NT2/D1 (cell line): ENCODE results near the gene BCKDHB.

Source experiments
- YY1 ChIP-seq: IDR thresholded peaks from 2 replicates; pipeline ENCODE4 v1.6.1; 2011; ENCODE audit not compliant: insufficient read length, insufficient read depth
- ZNF274 ChIP-seq: IDR thresholded peaks from 2 replicates; pipeline ENCODE4 v1.6.1; 2011; ENCODE audit warnings: mild to moderate bottlenecking, low read depth, low read length

- no peak for TF ChIP-seq YY1
- TF ChIP-seq ZNF274 = no peak
Observed at GRCh38 chr6:80376411-80376810, 269.9 kb downstream of the BCKDHB start.
